HEK293 (cell line): ENCODE data around the gene RAB11B.
A peak's percentile ranks its signal among the peaks of the same experiment; 100 is the strongest.

ENCODE experiments used
- HOXC10 ChIP-seq: sonication (generic); formaldehyde crosslinking; IDR thresholded peaks from 2 replicates; pipeline ENCODE4 v1.8.1; 2023; ENCODE audit warnings: mild to moderate bottlenecking, missing genetic modification reagents
- KLF1 ChIP-seq: fragments of 450-650 bp; formaldehyde crosslinking; IDR thresholded peaks from 2 replicates; pipeline ENCODE4 v1.5.1; 2016; ENCODE audit warnings: missing biosample characterization, missing genetic modification characterization
- KLF8 ChIP-seq: fragments of 450-650 bp; formaldehyde crosslinking; IDR thresholded peaks from 2 replicates; pipeline ENCODE4 v1.5.1; 2016; ENCODE audit warnings: missing biosample characterization, missing genetic modification characterization
- PRDM1 ChIP-seq: fragments of 450-650 bp; formaldehyde crosslinking; IDR thresholded peaks from 2 replicates; pipeline ENCODE4; 2016; ENCODE audit warnings: missing biosample characterization, missing genetic modification characterization
- PRDM10 ChIP-seq: fragments of 450-650 bp; formaldehyde crosslinking; IDR thresholded peaks from 2 replicates; pipeline ENCODE4 v1.5.1; 2016; ENCODE audit warnings: missing biosample characterization, missing genetic modification characterization
- PRDM6 ChIP-seq: fragments of 450-650 bp; formaldehyde crosslinking; IDR thresholded peaks from 2 replicates; pipeline ENCODE4 v1.5.1; 2017; ENCODE audit warnings: missing biosample characterization, missing genetic modification characterization
- SP2 ChIP-seq: fragments of 450-650 bp; formaldehyde crosslinking; IDR thresholded peaks from 2 replicates; pipeline ENCODE4 v1.5.1; 2016; ENCODE audit warnings: missing biosample characterization, missing genetic modification characterization
- SP3 ChIP-seq: fragments of 450-650 bp; formaldehyde crosslinking; IDR thresholded peaks from 2 replicates; pipeline ENCODE4 v1.5.1; 2016; ENCODE audit warnings: missing biosample characterization, missing genetic modification characterization
- SP7 ChIP-seq: fragments of 450-650 bp; formaldehyde crosslinking; IDR thresholded peaks from 2 replicates; pipeline ENCODE4 v1.5.1; 2016; ENCODE audit warnings: missing biosample characterization, missing genetic modification characterization
- ZBTB1 ChIP-seq: fragments of 450-650 bp; formaldehyde crosslinking; IDR thresholded peaks from 2 replicates; pipeline ENCODE4 v1.5.1; 2016; ENCODE audit warnings: missing biosample characterization, missing genetic modification characterization
- ZBTB10 ChIP-seq: fragments of 450-650 bp; formaldehyde crosslinking; IDR thresholded peaks from 2 replicates; pipeline ENCODE4 v1.5.1; 2016; ENCODE audit warnings: missing biosample characterization, missing genetic modification characterization
- ZBTB17 ChIP-seq: fragments of 450-650 bp; formaldehyde crosslinking; IDR thresholded peaks from 2 replicates; pipeline ENCODE4 v1.5.1; 2016; ENCODE audit warnings: missing biosample characterization, missing genetic modification characterization
- ZBTB21 ChIP-seq: fragments of 450-650 bp; formaldehyde crosslinking; IDR thresholded peaks from 2 replicates; pipeline ENCODE4 v1.5.1; 2017; ENCODE audit warnings: missing biosample characterization, missing genetic modification characterization
- ZFP41 ChIP-seq: fragments of 450-650 bp; formaldehyde crosslinking; IDR thresholded peaks from 2 replicates; pipeline ENCODE4 v1.5.1; 2016; ENCODE audit warnings: missing biosample characterization, missing genetic modification characterization, borderline replicate concordance
- ZNF114 ChIP-seq: fragments of 450-650 bp; formaldehyde crosslinking; IDR thresholded peaks from 2 replicates; pipeline ENCODE4 v1.5.0; 2017; ENCODE audit warnings: missing biosample characterization, missing genetic modification characterization
- ZNF23 ChIP-seq: fragments of 450-650 bp; formaldehyde crosslinking; IDR thresholded peaks from 2 replicates; pipeline ENCODE4 v1.5.1; 2016; ENCODE audit warnings: missing biosample characterization, missing genetic modification characterization, borderline replicate concordance
- ZNF302 ChIP-seq: fragments of 450-650 bp; formaldehyde crosslinking; IDR thresholded peaks from 2 replicates; pipeline ENCODE4 v1.5.1; 2016; ENCODE audit warnings: missing biosample characterization, missing genetic modification characterization, low read depth
- ZNF324 ChIP-seq: fragments of 450-650 bp; formaldehyde crosslinking; IDR thresholded peaks from 2 replicates; pipeline ENCODE4 v1.5.1; 2016; ENCODE audit warnings: missing biosample characterization, missing genetic modification characterization
- ZNF335 ChIP-seq: fragments of 450-650 bp; formaldehyde crosslinking; conservative IDR thresholded peaks from 2 replicates; pipeline ENCODE4 v1.5.1; 2016; ENCODE audit warnings: missing biosample characterization, missing genetic modification characterization
- ZNF544 ChIP-seq: fragments of 450-650 bp; formaldehyde crosslinking; IDR thresholded peaks from 2 replicates; pipeline ENCODE4 v1.5.0; 2017; ENCODE audit warnings: missing biosample characterization, missing genetic modification characterization
- ZNF610 ChIP-seq: fragments of 450-650 bp; formaldehyde crosslinking; IDR thresholded peaks from 2 replicates; pipeline ENCODE4 v1.5.1; 2016; ENCODE audit warnings: missing biosample characterization, missing genetic modification characterization, borderline replicate concordance
- ZNF629 ChIP-seq: fragments of 450-650 bp; formaldehyde crosslinking; IDR thresholded peaks from 2 replicates; pipeline ENCODE4 v1.5.1; 2017; ENCODE audit warnings: missing biosample characterization, missing genetic modification characterization
- ZNF664 ChIP-seq: fragments of 450-650 bp; formaldehyde crosslinking; IDR thresholded peaks from 2 replicates; pipeline ENCODE4 v1.5.1; 2016; ENCODE audit warnings: missing biosample characterization, missing genetic modification characterization
- ZNF677 ChIP-seq: fragments of 450-650 bp; IDR thresholded peaks from 2 replicates; pipeline ENCODE4 v1.5.0; 2018; ENCODE audit warnings: missing biosample characterization, mild to moderate bottlenecking, missing genetic modification characterization, moderate library complexity
- ZNF76 ChIP-seq: fragments of 450-650 bp; formaldehyde crosslinking; IDR thresholded peaks from 2 replicates; pipeline ENCODE4; 2016; ENCODE audit warnings: low read depth, missing biosample characterization, missing genetic modification characterization, borderline replicate concordance
- ZNF792 ChIP-seq: fragments of 450-650 bp; formaldehyde crosslinking; IDR thresholded peaks from 2 replicates; pipeline ENCODE4 v1.5.1; 2016; ENCODE audit warnings: missing biosample characterization, missing genetic modification characterization
- ZNF843 ChIP-seq: fragments of 450-650 bp; formaldehyde crosslinking; IDR thresholded peaks from 2 replicates; pipeline ENCODE4 v1.5.1; 2016; ENCODE audit warnings: missing biosample characterization, missing genetic modification characterization
- ZSCAN23 ChIP-seq: fragments of 450-650 bp; formaldehyde crosslinking; IDR thresholded peaks from 2 replicates; pipeline ENCODE4 v1.5.1; 2016; ENCODE audit warnings: missing biosample characterization, missing genetic modification characterization
- ZSCAN30 ChIP-seq: fragments of 450-650 bp; IDR thresholded peaks from 2 replicates; pipeline ENCODE4 v1.5.1; 2018; ENCODE audit warnings: missing biosample characterization, mild to moderate bottlenecking, missing genetic modification characterization, moderate library complexity
- TF ChIP-seq, protein P1 (sequence below): fragments of 450-650 bp; formaldehyde crosslinking; IDR thresholded peaks from 2 replicates; pipeline ENCODE4 v1.5.1; 2016; ENCODE audit warnings: missing biosample characterization, missing genetic modification characterization, borderline replicate concordance

The RAB11B gene

GRCh38 chr19:8389891-8390616, at the start of gene RAB11B (continued):
- no peak for TF ChIP-seq ZFP41 (tag by site-specific recombination)
- TF ChIP-seq KLF8 (tag by site-specific recombination): peak; percentile 100
- TF ChIP-seq ZNF610 (tag by site-specific recombination): no peak
- TF ChIP-seq ZNF843 (tag by site-specific recombination): peak; percentile 5
- TF ChIP-seq ZBTB21 (tag by site-specific recombination): peak; percentile 100
- no peak for TF ChIP-seq ZNF664
- TF ChIP-seq, protein P1, sequence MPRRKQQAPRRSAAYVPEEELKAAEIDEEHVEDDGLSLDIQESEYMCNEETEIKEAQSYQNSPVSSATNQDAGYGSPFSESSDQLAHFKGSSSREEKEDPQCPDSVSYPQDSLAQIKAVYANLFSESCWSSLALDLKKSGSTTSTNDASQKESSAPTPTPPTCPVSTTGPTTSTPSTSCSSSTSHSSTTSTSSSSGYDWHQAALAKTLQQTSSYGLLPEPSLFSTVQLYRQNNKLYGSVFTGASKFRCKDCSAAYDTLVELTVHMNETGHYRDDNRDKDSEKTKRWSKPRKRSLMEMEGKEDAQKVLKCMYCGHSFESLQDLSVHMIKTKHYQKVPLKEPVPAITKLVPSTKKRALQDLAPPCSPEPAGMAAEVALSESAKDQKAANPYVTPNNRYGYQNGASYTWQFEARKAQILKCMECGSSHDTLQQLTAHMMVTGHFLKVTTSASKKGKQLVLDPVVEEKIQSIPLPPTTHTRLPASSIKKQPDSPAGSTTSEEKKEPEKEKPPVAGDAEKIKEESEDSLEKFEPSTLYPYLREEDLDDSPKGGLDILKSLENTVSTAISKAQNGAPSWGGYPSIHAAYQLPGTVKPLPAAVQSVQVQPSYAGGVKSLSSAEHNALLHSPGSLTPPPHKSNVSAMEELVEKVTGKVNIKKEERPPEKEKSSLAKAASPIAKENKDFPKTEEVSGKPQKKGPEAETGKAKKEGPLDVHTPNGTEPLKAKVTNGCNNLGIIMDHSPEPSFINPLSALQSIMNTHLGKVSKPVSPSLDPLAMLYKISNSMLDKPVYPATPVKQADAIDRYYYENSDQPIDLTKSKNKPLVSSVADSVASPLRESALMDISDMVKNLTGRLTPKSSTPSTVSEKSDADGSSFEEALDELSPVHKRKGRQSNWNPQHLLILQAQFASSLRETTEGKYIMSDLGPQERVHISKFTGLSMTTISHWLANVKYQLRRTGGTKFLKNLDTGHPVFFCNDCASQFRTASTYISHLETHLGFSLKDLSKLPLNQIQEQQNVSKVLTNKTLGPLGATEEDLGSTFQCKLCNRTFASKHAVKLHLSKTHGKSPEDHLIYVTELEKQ (tag by site-specific recombination): peak; percentile 86
- peak; percentile 96 for TF ChIP-seq SP7 (tag by site-specific recombination)
- TF ChIP-seq ZNF76: peak; percentile 79; the same call in 1 of the 2 replicates
- peak; percentile 83 for TF ChIP-seq KLF1
- TF ChIP-seq PRDM10 (tag by site-specific recombination): peak; percentile 66
- TF ChIP-seq ZBTB1 (tag by site-specific recombination): no peak
- TF ChIP-seq ZNF324 (tag by site-specific recombination): peak; percentile 91; the same call in 1 of the 2 replicates
- no peak for TF ChIP-seq ZNF544 (tag by site-specific recombination)
- TF ChIP-seq SP2 (tag by site-specific recombination): peak; percentile 100
- TF ChIP-seq ZNF114 (tag by site-specific recombination): no peak
- TF ChIP-seq ZNF629 (tag by site-specific recombination): peak; percentile 100
- peak; percentile 76; the same call in 1 of the 2 replicates for TF ChIP-seq ZSCAN30 (tag by site-specific recombination)
- peak; percentile 99 for TF ChIP-seq SP3
- TF ChIP-seq ZBTB10: no peak
- peak; percentile 79 for TF ChIP-seq ZNF335
- peak; percentile 65; the same call in 1 of the 2 replicates for TF ChIP-seq ZNF677 (tag by site-specific recombination)
- TF ChIP-seq HOXC10: 0 out of 2 replicates have a peak, but pooled peaks have one; percentile 68
- 0 out of 2 replicates have a peak, but pooled peaks have one; percentile 32 for TF ChIP-seq PRDM1
- TF ChIP-seq ZNF302: no peak
- TF ChIP-seq ZBTB17: peak; percentile 73
- TF ChIP-seq ZSCAN23: no peak; the same call in none of the 2 replicates
- TF ChIP-seq ZNF23 (tag by site-specific recombination): no peak
- no peak for TF ChIP-seq ZNF792
- no peak; the same call in 1 of the 2 replicates for TF ChIP-seq PRDM6 (tag by site-specific recombination)
